ENCODE results near the gene ZBTB20. TPM values are rescaled to one million over a fixed set of nuclear protein-coding genes. Genes with fewer than 3 reads are reported as not detected.

The ZBTB20 gene
- total and polyA plus RNA-seq, 9 donors: 4.3 to 160 (median 107) TPM

GRCh38 chr3:115072265-115073021 is 74.6 kb downstream of the ZBTB20 start:
- 83 to 84% (median 84%) methylated on average over 6 of the region's 6 CpGs for WGBS, 3 donors
- Histone ChIP-seq H3K36me3 (no peaks in the 10 kb centered on the region), H3K4me1 (ENCODE audit: insufficient read depth) (peaks cover 6% of the 10 kb centered on the region), H3K27me3 (no peaks in the 10 kb centered on the region), H3K27ac (no peak overlapping the region), H3K9me3 (no peaks in the 10 kb centered on the region), H3K4me3 (no peak overlapping the region)
- intact Hi-C loops (cut with DNase I): no loop called here
- TF ChIP-seq CTCF (IDR thresholded peaks at IDR 0.05) (no peak), EP300 (IDR thresholded peaks at IDR 0.05) (no peak), POLR2A (IDR thresholded peaks at IDR 0.05) (no peak)
- DNase-seq: no peak

- Histone ChIP-seq H3K4me3 (no peak overlapping the region), H3K4me1 (ENCODE audit: insufficient read depth) (peaks cover 6% of the 10 kb centered on the region), H3K27ac (no peak overlapping the region), H3K9me3 (no peaks in the 10 kb centered on the region), H3K27me3 (no peaks in the 10 kb centered on the region), H3K36me3 (no peaks in the 10 kb centered on the region)
- TF ChIP-seq CTCF (IDR thresholded peaks at IDR 0.05) (no peak), POLR2A (IDR thresholded peaks at IDR 0.05) (no peak), EP300 (IDR thresholded peaks at IDR 0.05) (no peak)
- no peak for DNase-seq
- intact Hi-C loops (cut with DNase I): no loop called here
- WGBS, 3 donors: 43 to 49% (median 46%) methylated on average over 5 of the region's 5 CpGs
These were observed 75.5 kb downstream of the ZBTB20 start for GRCh38 chr3:115071601-115072000.

GRCh38 chr3:115071166-115071565 is 75.9 kb downstream of the ZBTB20 start:
- Histone ChIP-seq H3K9me3 (no peaks in the 10 kb centered on the region), H3K36me3 (no peaks in the 10 kb centered on the region), H3K27ac (no peak overlapping the region), H3K27me3 (no peaks in the 10 kb centered on the region), H3K4me1 (ENCODE audit: insufficient read depth) (peaks cover 6% of the 10 kb centered on the region), H3K4me3 (no peak overlapping the region)
- TF ChIP-seq CTCF (IDR thresholded peaks at IDR 0.05) (no peak), POLR2A (IDR thresholded peaks at IDR 0.05) (no peak), EP300 (IDR thresholded peaks at IDR 0.05) (no peak)
- DNase-seq: no peak
- intact Hi-C loops (cut with DNase I): no loop called here
- WGBS, 3 donors: 51 to 61% (median 57%) methylated on average over 2 of the region's 2 CpGs

- H3K4me3 ChIP-seq: no peak overlapping the region
- H3K9me3 ChIP-seq: no peaks in the 10 kb centered on the region
- H3K36me3 ChIP-seq: no peaks in the 10 kb centered on the region
- TF ChIP-seq POLR2A (IDR thresholded peaks at IDR 0.05) (no peak), EP300 (IDR thresholded peaks at IDR 0.05) (no peak), CTCF (IDR thresholded peaks at IDR 0.05) (no peak)
- DNase-seq: no peak
- intact Hi-C loops (cut with DNase I): no loop called here
- H3K27ac ChIP-seq: no peak overlapping the region
- peaks cover 6% of the 10 kb centered on the region for H3K4me1 ChIP-seq (ENCODE audit: insufficient read depth)
- H3K27me3 ChIP-seq: no peaks in the 10 kb centered on the region
These were observed 78.3 kb downstream of the ZBTB20 start for GRCh38 chr3:115068799-115069198.
